Activated naive CD4-positive, alpha-beta T cell treated with anti-CD3 and anti-CD28 coated beads, Interleukin-2, amount 50 U/mL, for 24 hours (primary cell): Measurements from ENCODE around the gene TBCK.

ENCODE experiments used
- H3K27ac Mint-ChIP-seq: one replicate; pipeline ENCODE4 v1.8.0; 2021; ENCODE audit warnings: mild to moderate bottlenecking, mixed read lengths
- H3K27me3 Mint-ChIP-seq: one replicate; pipeline ENCODE4 v1.8.0; 2021; ENCODE audit warnings: mixed read lengths
- H3K36me3 Mint-ChIP-seq: one replicate; pipeline ENCODE4 v1.8.0; 2021; ENCODE audit warnings: mixed read lengths
- H3K4me1 Mint-ChIP-seq: one replicate; pipeline ENCODE4 v1.8.0; 2021; ENCODE audit warnings: mixed read lengths
- H3K4me3 Mint-ChIP-seq: one replicate; pipeline ENCODE4 v1.8.0; 2021; ENCODE audit warnings: mild to moderate bottlenecking, mixed read lengths
- H3K9me3 Mint-ChIP-seq: one replicate; pipeline ENCODE4 v1.8.0; 2021; ENCODE audit warnings: mixed read lengths

Gene TBCK

DNA sequence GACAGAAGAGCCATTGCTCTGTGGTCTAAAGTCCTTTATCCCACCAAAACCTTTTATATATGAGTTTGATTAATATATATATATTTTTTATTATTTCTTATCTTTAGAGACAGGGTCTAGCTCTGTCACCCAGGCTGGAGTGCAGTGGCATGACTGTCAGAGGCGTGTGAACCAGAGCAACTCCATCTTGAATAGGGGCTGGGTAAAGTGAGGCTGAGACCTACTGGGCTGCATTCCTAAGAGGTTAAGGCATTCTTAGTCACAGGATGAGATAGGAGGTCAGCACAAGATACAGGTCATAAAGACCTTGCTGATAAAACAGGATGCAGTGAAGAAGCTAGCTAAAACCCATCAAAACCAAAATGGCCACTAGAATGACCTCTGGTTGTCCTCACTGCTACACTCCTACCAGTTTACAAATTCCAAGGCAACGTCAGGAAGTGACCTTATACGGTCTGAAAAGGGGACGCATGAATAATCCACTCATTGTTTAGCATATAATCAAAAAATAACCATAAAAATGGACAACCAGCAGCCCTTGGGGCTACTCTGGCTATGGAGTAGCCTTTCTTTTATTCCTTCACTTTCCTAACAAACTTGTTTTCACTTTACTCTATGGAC lies 10.5 kb downstream of the TBCK start:
- H3K27ac Mint-ChIP-seq = no peak overlapping the region
- H3K9me3 Mint-ChIP-seq = no peaks in the 10 kb centered on the region
- peaks cover 51% of the 10 kb centered on the region for H3K4me1 Mint-ChIP-seq
- H3K27me3 Mint-ChIP-seq = no peaks in the 10 kb centered on the region
- H3K36me3 Mint-ChIP-seq = peaks cover 20% of the 10 kb centered on the region
- no peak overlapping the region for H3K4me3 Mint-ChIP-seq

GRCh38 chr4:106304632-106305031 lies 11.4 kb downstream of the TBCK start:
- Mint-ChIP-seq H3K27ac (no peak overlapping the region), H3K4me3 (no peak overlapping the region), H3K4me1 (peaks cover 49% of the 10 kb centered on the region), H3K27me3 (no peaks in the 10 kb centered on the region), H3K9me3 (no peaks in the 10 kb centered on the region), H3K36me3 (peaks cover 25% of the 10 kb centered on the region)

DNA sequence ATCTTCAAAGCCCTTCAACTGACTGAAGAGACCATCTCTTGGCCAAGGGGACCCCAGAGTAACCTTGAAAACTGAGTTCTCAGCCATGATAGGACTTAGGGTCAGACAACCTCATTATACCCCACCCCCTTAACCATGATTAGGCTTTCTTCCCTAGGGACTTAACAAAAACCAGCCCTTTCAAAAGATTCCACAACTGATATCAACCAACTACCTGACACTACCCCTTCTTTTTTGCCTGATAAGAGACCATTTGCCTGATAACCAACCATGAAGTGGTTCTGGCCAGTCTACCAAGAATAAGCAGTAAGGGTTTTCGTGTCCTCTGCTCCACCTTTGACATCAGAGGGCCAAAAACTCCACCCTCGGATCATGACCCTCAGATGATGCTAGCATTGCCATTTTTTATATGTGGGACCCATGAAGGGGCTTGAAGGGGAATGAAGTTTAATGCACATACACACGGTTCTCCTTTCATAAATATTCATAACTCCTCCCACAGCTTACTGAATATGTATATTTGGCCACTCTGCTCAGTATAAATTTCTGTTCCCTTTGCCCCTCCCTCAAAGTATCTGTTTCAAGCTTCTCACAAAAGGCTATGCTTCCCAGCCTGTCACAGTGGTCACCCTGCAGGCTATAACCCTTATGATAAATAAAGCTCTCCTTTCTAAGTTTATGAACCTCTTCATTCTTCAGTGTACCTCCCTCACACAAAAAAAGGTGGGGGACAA lies 12.3 kb downstream of the TBCK start:
- Mint-ChIP-seq H3K4me3 (no peak overlapping the region), H3K9me3 (no peaks in the 10 kb centered on the region), H3K4me1 (peaks cover 48% of the 10 kb centered on the region), H3K36me3 (peaks cover 25% of the 10 kb centered on the region), H3K27me3 (no peaks in the 10 kb centered on the region), H3K27ac (no peak overlapping the region)

DNA sequence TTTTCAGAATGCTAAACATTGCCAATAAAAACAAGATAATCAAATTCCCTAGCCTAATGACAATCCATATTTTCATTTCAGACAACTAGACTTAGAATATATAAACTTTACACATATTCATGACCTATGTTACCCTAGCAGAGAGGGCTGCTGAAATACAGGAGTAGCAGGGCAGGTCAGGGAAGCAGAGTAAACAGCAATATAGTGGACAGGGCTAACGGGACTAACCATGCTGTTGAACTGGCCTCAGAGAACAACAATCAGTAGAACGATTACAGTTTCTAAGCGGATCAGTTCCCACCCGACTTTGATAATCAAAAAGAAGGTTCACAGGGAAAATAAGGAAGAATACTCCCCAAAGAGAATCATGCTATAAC lies 14.0 kb downstream of the TBCK start:
- Mint-ChIP-seq H3K4me1 (peaks cover 47% of the 10 kb centered on the region), H3K36me3 (peaks cover 26% of the 10 kb centered on the region), H3K27ac (no peak overlapping the region), H3K27me3 (no peaks in the 10 kb centered on the region), H3K4me3 (no peak overlapping the region), H3K9me3 (no peaks in the 10 kb centered on the region)

DNA sequence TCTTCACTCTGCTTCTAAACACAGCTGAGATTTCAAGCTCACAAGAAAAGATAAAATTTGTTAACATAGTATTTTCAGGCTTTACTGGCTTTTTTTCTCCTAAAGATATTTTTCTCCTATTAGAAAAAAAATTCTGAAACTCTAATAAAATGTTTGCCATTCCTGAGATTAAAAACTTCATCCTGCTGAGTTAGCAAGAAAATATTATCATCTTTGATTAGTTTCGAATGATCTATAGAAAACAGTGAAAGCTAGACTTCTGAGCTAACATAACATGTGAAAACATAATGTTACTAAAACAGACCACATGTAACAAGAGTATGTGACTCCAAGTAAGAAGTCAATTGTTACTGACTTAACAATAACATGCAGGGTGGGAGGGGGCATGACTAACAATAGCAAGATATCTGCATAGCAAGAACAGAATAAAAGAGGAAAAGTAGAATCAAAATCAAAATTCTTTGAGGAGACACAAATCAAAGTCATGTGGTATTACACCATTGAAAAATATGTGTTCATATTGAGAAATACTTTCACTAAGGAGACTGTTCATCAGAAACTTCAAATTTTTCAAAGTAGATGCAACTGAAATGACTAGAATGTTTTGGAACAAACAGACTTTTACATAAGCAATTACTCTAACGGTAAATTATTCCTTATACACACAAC lies 14.5 kb downstream of the TBCK start:
- Mint-ChIP-seq H3K4me3 (no peak overlapping the region), H3K27ac (no peak overlapping the region), H3K4me1 (peaks cover 47% of the 10 kb centered on the region), H3K9me3 (no peaks in the 10 kb centered on the region), H3K27me3 (no peaks in the 10 kb centered on the region), H3K36me3 (peaks cover 25% of the 10 kb centered on the region)

GRCh38 chr4:106299977-106300376 lies 16.0 kb downstream of the TBCK start:
- Mint-ChIP-seq H3K9me3 (no peaks in the 10 kb centered on the region), H3K4me1 (peaks cover 50% of the 10 kb centered on the region), H3K4me3 (no peak overlapping the region), H3K27ac (no peak overlapping the region), H3K36me3 (peaks cover 31% of the 10 kb centered on the region), H3K27me3 (no peaks in the 10 kb centered on the region)

DNA sequence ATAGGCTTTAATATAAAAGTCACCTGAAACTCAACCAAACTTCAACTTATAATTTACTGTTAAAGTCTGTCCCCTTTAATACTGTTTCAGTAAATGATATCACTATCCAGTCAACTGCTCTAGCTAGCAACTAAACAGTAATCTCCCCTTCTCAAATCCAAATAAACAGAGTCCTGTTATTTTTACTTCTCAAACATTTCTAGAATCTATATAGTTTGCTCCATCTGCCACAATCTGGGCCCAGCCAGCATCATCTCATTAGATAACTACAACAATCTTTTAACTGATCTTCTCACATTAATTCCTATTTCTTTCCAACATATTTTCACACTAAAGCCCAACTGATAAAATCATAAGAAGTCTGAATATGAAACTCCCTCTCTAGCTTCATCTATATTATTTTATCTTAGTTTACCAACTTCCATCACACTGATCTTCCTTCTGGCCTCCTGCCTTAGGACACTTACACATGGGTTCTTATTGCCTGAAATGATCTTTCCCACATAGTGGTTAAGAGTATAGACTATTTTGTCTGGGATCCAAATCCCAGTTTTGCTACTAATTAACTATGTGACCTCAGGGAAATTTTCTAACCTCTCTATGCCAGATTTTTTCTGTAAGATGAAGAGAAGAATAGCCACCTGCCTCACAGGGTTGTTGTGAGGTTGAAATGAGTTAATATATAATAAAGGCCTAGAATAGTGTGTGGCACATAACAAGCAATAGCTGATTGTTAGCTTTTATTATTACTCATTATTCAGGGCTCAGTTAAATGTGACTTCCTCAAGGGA lies 18.6 kb downstream of the TBCK start:
- Mint-ChIP-seq H3K36me3 (peaks cover 25% of the 10 kb centered on the region), H3K4me1 (peaks cover 30% of the 10 kb centered on the region), H3K27me3 (no peaks in the 10 kb centered on the region), H3K4me3 (no peak overlapping the region), H3K27ac (no peak overlapping the region), H3K9me3 (no peaks in the 10 kb centered on the region)

DNA sequence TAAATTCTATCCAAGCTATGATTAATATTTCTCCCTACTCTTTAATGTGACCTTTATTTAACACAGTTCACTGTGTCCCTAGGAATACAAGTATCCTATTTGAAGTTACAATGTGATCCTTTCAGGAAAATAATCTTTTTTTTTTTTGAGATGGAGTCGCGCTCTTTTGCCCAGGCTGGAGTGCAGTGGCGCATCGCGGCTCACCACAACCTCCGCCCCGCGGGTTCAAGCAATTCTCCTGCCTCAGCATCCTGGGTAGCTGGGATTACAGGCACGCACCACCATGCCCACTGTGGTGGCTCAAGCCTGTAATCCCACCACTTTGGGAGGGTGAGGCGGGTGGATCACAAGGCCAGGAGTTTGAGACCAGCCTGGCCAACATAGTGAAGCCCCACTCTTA lies 21.9 kb downstream of the TBCK start:
- H3K4me3 Mint-ChIP-seq = no peak overlapping the region
- H3K27me3 Mint-ChIP-seq = no peaks in the 10 kb centered on the region
- no peaks in the 10 kb centered on the region for H3K9me3 Mint-ChIP-seq
- peaks cover 17% of the 10 kb centered on the region for H3K4me1 Mint-ChIP-seq
- peaks cover 21% of the 10 kb centered on the region for H3K36me3 Mint-ChIP-seq
- H3K27ac Mint-ChIP-seq = no peak overlapping the region

DNA sequence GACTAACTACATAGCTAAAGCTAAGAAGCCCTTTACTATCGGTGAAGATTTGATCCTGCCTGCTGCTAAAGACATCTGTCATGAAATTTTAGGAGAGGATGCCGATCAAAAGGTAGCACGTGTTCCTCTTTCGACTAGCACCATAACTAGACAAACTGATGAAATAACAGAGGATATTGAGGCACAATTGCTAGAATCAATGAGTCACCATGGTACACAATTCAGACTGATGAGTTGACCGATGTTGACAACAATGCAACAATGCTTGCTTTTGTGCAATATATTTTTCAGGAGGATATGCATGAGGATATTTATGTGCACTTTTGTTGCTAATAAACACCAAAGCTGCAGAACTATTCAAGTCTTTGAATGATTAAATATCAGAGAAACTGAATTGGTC lies 24.3 kb downstream of the TBCK start:
- no peak overlapping the region for H3K27ac Mint-ChIP-seq
- no peaks in the 10 kb centered on the region for H3K27me3 Mint-ChIP-seq
- peaks cover 7% of the 10 kb centered on the region for H3K4me1 Mint-ChIP-seq
- no peaks in the 10 kb centered on the region for H3K9me3 Mint-ChIP-seq
- no peak overlapping the region for H3K4me3 Mint-ChIP-seq
- peaks cover 18% of the 10 kb centered on the region for H3K36me3 Mint-ChIP-seq

GRCh38 chr4:106289737-106290136 lies 26.3 kb downstream of the TBCK start:
- Mint-ChIP-seq H3K27ac (no peak overlapping the region), H3K9me3 (no peaks in the 10 kb centered on the region), H3K4me1 (peaks cover 8% of the 10 kb centered on the region), H3K27me3 (no peaks in the 10 kb centered on the region), H3K4me3 (no peak overlapping the region), H3K36me3 (peaks cover 8% of the 10 kb centered on the region)

DNA sequence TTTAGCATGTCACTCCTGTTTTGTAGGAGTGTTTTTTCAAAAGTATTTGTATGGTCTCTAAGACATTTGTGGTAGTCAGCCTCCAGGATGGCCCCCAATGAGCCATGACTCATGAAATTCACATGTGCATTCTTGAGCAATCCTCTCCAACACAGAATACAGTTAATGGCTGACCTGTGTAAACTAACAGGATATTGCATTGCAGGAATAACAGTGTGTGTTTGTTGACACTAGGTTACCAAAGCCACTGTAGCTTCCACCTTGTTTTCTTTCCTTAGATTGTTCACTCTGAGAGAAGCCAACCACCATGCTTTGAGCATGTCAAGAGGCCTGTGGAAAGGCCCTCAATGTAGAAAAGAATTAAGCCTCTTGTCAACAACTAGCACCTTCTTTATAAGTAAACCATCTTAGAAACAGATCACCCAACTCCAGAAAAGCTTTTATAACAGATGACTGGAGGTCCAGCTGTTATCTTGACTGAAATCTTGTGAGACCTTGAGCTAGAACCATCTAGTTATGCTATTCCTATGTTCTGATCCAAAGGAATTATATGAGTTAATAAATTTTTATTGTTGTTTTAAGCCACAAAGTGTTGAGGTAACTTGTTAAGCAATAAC lies 28.5 kb downstream of the TBCK start:
- Mint-ChIP-seq H3K9me3 (no peaks in the 10 kb centered on the region), H3K36me3 (peaks cover 14% of the 10 kb centered on the region), H3K4me3 (no peak overlapping the region), H3K27me3 (no peaks in the 10 kb centered on the region), H3K4me1 (peaks cover 12% of the 10 kb centered on the region), H3K27ac (no peak overlapping the region)

GRCh38 chr4:106286611-106287010 lies 29.4 kb downstream of the TBCK start:
- no peak overlapping the region for H3K27ac Mint-ChIP-seq
- peaks cover 18% of the 10 kb centered on the region for H3K36me3 Mint-ChIP-seq
- H3K4me3 Mint-ChIP-seq = no peak overlapping the region
- no peaks in the 10 kb centered on the region for H3K9me3 Mint-ChIP-seq
- peaks cover 12% of the 10 kb centered on the region for H3K4me1 Mint-ChIP-seq
- no peaks in the 10 kb centered on the region for H3K27me3 Mint-ChIP-seq

DNA sequence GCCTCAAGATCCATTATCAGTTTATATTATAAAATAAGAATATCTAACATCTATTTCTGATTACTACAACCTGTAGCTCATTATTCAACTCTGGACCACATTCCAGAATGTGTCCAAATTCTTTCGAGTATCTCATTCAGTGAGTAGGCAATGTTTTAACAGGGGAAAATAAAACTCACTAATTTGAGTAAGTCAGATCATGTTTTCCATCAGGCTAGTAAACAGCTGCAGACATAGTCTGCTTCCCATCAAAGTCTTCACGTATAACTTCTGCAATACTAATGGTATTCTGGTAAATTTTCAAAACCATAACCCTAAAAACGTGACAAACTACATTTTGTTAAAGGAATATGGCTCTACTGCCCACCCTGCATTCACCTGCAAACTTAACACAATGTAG lies 31.8 kb downstream of the TBCK start:
- Mint-ChIP-seq H3K27me3 (no peaks in the 10 kb centered on the region), H3K36me3 (peaks cover 14% of the 10 kb centered on the region), H3K9me3 (no peaks in the 10 kb centered on the region), H3K4me3 (no peak overlapping the region), H3K4me1 (peaks cover 18% of the 10 kb centered on the region), H3K27ac (no peak overlapping the region)

- H3K36me3 Mint-ChIP-seq = peaks cover 16% of the 10 kb centered on the region
- H3K9me3 Mint-ChIP-seq = no peaks in the 10 kb centered on the region
- no peaks in the 10 kb centered on the region for H3K27me3 Mint-ChIP-seq
- no peak overlapping the region for H3K4me3 Mint-ChIP-seq
- no peak overlapping the region for H3K27ac Mint-ChIP-seq
- H3K4me1 Mint-ChIP-seq = peaks cover 11% of the 10 kb centered on the region
Observed at GRCh38 chr4:106277140-106277675, 38.8 kb downstream of the TBCK start.

DNA sequence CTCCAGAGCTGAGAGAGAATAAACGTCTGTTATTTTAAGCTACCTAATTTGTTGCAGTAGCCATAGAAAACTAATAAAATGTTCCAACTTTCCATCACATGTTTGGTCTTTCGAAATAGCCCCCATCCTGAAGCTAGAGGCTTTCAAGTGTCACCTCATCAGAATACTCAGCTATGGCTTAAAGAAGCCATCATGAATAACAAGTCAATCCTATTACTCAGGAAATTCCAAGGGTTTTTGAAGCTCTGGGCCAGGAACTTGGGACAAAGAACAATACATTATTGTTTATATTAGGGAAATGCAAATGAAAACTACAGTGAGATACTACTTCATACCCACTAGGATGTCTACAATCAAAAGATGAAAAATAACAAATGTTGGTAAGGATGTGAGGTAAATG lies 42.2 kb downstream of the TBCK start:
- H3K9me3 Mint-ChIP-seq = no peaks in the 10 kb centered on the region
- H3K4me3 Mint-ChIP-seq = no peak overlapping the region
- no peaks in the 10 kb centered on the region for H3K27me3 Mint-ChIP-seq
- no peak overlapping the region for H3K27ac Mint-ChIP-seq
- peaks cover 13% of the 10 kb centered on the region for H3K36me3 Mint-ChIP-seq
- H3K4me1 Mint-ChIP-seq = peaks cover 9% of the 10 kb centered on the region
